Heart left ventricle (tissue), 16 donors: ENCODE measurements around the gene CRIM1. TPM values are rescaled to one million over a fixed set of nuclear protein-coding genes. Genes with fewer than 3 reads are reported as not detected.
A peak's percentile ranks its signal among the peaks of the same experiment; 100 is the strongest.

ENCODE experiments used
- ATAC-seq, 4 donors: fragments of 200-7000 bp; cut with Tn5 transposase; one replicate each; pipeline ENCODE4 v1.9.1; 2020 to 2022; ENCODE audit warnings: moderate library complexity in 4 of 4, mild to moderate bottlenecking in 3 of 4, moderate number of reproducible peaks in 1 of 4
- DNase-seq, 5 donors: peaks; one replicate each; pipeline ENCODE4 v3.0.0-alpha.2; 2020
- H3K27ac ChIP-seq, 12 donors: fragments of 200-600 bp; sonication (generic) in 4 of 12; one replicate each; pipeline versions ENCODE4 v1.5.0 to v1.8.0; 2016 to 2022; ENCODE audit warnings: mild to moderate bottlenecking in 2 of 12
- H3K27me3 ChIP-seq, 9 donors: fragments of 200-600 bp; sonication (generic) in 2 of 9; one replicate each; pipeline versions ENCODE4 v1.5.1 to v1.8.0; 2016 to 2022; ENCODE audit warnings: mild to moderate bottlenecking in 3 of 9
- H3K36me3 ChIP-seq, 9 donors: fragments of 200-600 bp; sonication (generic) in 2 of 9; one replicate each; pipeline versions ENCODE4 v1.5.0 to v1.8.0; 2018 to 2022; ENCODE audit warnings: mild to moderate bottlenecking in 2 of 9
- H3K4me1 ChIP-seq, 12 donors: fragments of 200-600 bp; sonication (generic) in 4 of 12; one replicate each; pipeline versions ENCODE4 v1.5.0 to v1.8.0; 2016 to 2022; ENCODE audit warnings: mild to moderate bottlenecking in 3 of 12
- H3K4me3 ChIP-seq, 12 donors: fragments of 200-600 bp; sonication (generic) in 4 of 12; one replicate each; pipeline versions ENCODE4 v1.5.0 to v1.8.0; 2017 to 2022; ENCODE audit warnings: mild to moderate bottlenecking in 9 of 12, moderate library complexity in 4 of 12
- H3K9me3 ChIP-seq, 12 donors: fragments of 200-600 bp; sonication (generic) in 4 of 12; one replicate each; pipeline versions ENCODE4 v1.5.0 to v1.8.0; 2016 to 2022; ENCODE audit warnings: mild to moderate bottlenecking in 1 of 12
- POLR2A ChIP-seq, 2 donors: fragments of 450-650 bp; IDR thresholded peaks; one replicate each; pipeline ENCODE4 v1.6.1; 2017; ENCODE audit warnings: antibody characterized with exemption in 2 of 2, mild to moderate bottlenecking in 2 of 2, moderate library complexity in 2 of 2
- WGBS, 4 donors: extraction: QIAGEN DNeasy Blood & Tissue Kit in 2 of 4; methylation state at CpG; one replicate each; pipeline versions ENCODE4 v1.1.5 to v1.1.7; 2013 to 2018; 5-methylcytosine and 5-hydroxymethylcytosine counted together
- intact Hi-C, 10 donors: fragments of 100-400 bp; cut with DNase I; formaldehyde crosslinking; loops; one replicate each; pipeline versions ENCODE4 v1.11.1 to v1.14.2; 2022
- polyA plus RNA-seq, 2 donors: library from polyadenylated mRNA; stranded (reverse); fragments of 200-250 nt; gene quantifications; one replicate each; pipeline ENCODE4 v1.2.3, GENCODE V29; 2013
- total RNA-seq, 9 donors: library from RNA; depleted of rRNA in 2 of 9; stranded (reverse); fragments of >200 nt in 2 of 9; fragmentation: NEBNext Ultra II Directional in 3 of 9; extraction: Animal tissue kit (Norgen Biotek cat#: 25700) in 3 of 9; gene quantifications; one replicate each; pipeline versions ENCODE4 v1.1.0 to v1.2.4, GENCODE V29; 2016 to 2023
- TF ChIP-seq, protein P1 (sequence below), 12 donors: fragments of 200-600 bp; sonication (generic) in 4 of 12; IDR thresholded peaks; one replicate each; pipeline versions ENCODE4 v1.5.0 to v1.8.0; 2018 to 2022; ENCODE audit warnings: antibody characterized with exemption in 12 of 12, mild to moderate bottlenecking in 5 of 12
- donor health status: ischemic (EF 13 %, LVEDD 7.1; RV severe dilation, severe dysfunction).
- donor health status: healthy with polysubstance abuse.
- donor health status: DM: no; HTN: yes; CAD: no.
- donor health status: DM: no; HTN: no; CAD: no.
- donor health status: ischemic (EF 25% LVEDD 6.9; RV normal size, moderate dysfunction).
- donor health status: ischemic (EF 25% LVEDD 5.7; RV mildly dilated, moderate dysfunction).
- donor health status: healthy.
- donor health status: DM: yes; HTN: yes; CAD: no.
- donor health status: ischemic (EF 35%, LVEDD 5.7; RV mildly dilated, moderate dysfunction).
- donor health status: nonischemic (EF 11% LVEDD 7.7; RV severe dilation, severe dysfunction).
- donor health status: DM: yes; HTN: yes; CAD: no.
- donor health status: PGD.
- donor health status: ischemic (EF 29% LVEDD 5.4; RV normal size, mild dysfunction).
- donor health status: nonischemic (EF 23%, LVEDD 6.1; RV moderate dilation, normal function).

The CRIM1 gene
- total and polyA plus RNA-seq, 11 donors: 14.7 to 120 (median 81.8) TPM

DNA sequence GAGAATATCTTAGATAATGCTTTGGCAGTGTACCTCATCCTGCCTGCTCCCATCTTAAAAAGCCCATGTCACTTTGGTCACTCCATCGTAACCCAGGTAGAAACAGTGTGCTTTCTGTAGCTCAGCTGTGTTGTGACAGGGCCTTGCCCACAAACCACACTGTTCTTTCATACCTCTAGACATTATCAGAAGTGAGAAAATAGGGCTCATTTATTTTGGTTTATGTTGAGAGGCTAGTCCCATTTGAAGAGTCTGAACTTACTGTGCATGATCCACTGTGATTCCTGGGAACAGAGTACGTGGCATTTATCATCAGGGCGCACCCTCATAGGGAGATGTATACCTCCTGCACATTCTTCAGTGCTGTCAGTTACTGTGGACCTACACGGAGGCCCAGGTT is 172.7 kb downstream of the CRIM1 start:
- Histone ChIP-seq H3K4me1 (peaks cover 0 to 52% (median 19%) of the 10 kb centered on the region in 12 donors), H3K27ac (no peak overlapping the region), H3K27me3 (no peaks in the 10 kb centered on the region), H3K4me3 (no peak overlapping the region), H3K9me3 (no peaks in the 10 kb centered on the region), H3K36me3 (peaks cover 0 to 45% (median 21%) of the 10 kb centered on the region in 9 donors)
- 86 to 94% (median 86%) methylated on average over 4 of the region's 4 CpGs for WGBS, 4 donors
- intact Hi-C loops: loop anchor here in 1 of 10 donors (10.0 kb wide), 1 partner anchor 137 kb away; no protein-coding TSS in a partner anchor
- DNase-seq (no peak), ATAC-seq (no peak)
- TF ChIP-seq POLR2A (IDR thresholded peaks at IDR 0.05): no peak
- TF ChIP-seq, protein P1, sequence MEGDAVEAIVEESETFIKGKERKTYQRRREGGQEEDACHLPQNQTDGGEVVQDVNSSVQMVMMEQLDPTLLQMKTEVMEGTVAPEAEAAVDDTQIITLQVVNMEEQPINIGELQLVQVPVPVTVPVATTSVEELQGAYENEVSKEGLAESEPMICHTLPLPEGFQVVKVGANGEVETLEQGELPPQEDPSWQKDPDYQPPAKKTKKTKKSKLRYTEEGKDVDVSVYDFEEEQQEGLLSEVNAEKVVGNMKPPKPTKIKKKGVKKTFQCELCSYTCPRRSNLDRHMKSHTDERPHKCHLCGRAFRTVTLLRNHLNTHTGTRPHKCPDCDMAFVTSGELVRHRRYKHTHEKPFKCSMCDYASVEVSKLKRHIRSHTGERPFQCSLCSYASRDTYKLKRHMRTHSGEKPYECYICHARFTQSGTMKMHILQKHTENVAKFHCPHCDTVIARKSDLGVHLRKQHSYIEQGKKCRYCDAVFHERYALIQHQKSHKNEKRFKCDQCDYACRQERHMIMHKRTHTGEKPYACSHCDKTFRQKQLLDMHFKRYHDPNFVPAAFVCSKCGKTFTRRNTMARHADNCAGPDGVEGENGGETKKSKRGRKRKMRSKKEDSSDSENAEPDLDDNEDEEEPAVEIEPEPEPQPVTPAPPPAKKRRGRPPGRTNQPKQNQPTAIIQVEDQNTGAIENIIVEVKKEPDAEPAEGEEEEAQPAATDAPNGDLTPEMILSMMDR (IDR thresholded peaks at IDR 0.05): no peak

DNA sequence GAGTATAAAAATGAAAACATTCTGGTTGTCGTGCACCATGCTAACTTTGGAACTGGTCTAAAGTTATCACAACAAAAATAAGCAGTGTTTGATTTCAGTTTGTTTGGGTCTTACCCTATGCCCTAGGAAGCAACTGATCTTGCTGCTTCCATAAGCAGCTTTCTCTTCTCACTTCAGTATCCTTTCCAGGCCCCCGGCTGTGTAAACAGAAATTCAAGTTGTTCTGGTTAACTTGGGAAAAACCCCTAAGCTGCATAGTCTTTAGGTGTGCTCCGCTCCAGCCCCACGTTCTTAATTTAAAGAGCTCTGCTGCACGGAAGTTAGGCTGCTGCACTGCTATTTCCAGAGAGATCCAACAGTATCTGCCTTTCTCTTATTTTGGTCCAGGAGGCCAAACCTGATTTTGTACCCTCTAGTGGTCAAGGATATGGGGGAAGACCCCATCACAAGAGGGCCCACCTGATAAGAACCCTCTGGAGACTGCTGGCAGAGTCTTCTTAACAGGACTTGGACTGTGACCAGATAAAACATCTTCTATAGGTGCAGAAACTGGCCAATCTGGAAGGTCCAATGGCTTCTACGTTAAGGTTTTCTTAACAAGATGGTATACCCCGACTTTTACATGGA is 173.3 kb downstream of the CRIM1 start:
- intact Hi-C loops: loop anchor here in 1 of 10 donors (10.0 kb wide), 1 partner anchor 136 kb away; no protein-coding TSS in a partner anchor
- no peak overlapping the region for H3K27ac ChIP-seq
- H3K9me3 ChIP-seq: no peaks in the 10 kb centered on the region
- H3K4me1 ChIP-seq: peaks cover 0 to 52% (median 19%) of the 10 kb centered on the region in 12 donors
- no peak overlapping the region for H3K4me3 ChIP-seq
- ATAC-seq: no peak
- H3K27me3 ChIP-seq: no peaks in the 10 kb centered on the region
- TF ChIP-seq POLR2A (IDR thresholded peaks at IDR 0.05): no peak
- TF ChIP-seq, protein P1 (IDR thresholded peaks at IDR 0.05): no peak
- DNase-seq: no peak
- peaks cover 0 to 41% (median 15%) of the 10 kb centered on the region in 9 donors for H3K36me3 ChIP-seq
- WGBS, 4 donors: 86 to 91% (median 89%) methylated on average over 7 of the region's 7 CpGs

DNA sequence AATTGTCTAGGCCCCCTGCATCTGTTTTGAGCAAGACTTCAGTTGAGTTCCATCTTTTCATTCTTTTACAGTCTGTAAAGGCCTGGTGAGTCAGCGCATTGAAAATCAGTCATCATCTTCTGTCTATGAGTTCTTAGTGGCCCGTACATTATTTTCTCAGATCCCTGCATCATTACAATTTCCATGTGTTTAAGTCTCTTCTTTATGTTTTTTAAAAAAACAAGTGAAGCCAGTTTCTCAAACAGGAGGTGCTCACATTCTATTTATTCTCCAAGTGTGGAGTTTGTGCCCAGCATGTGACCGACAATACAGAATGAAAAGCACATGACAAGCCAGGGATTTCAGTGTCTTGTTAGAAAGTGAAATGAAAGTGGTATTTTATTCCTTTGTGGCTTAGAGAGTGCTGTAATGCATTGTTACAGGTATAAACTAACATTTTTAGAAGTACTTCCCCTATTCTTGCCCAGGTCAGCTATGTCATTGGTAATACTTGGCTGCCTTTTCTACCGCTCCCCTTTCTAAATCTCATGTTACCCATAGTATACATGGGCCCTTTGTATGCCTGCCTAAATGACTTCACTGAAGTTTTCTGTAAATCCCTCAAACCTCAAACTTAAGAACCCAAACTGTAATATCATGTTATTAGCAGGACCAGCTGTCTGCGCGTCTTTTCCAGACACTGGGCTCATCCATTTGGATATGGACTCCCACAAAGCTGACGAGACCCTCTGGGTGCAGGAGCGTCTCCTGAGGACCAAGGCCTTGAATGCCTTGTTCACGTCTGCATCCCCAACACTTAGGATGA is 174.8 kb downstream of the CRIM1 start:
- H3K27ac ChIP-seq: peak overlapping the region in 9 of 12 donors; percentile 0 to 64 (median 41)

More for the DNA sequence above, 174.8 kb downstream of the CRIM1 start:
- Histone ChIP-seq H3K36me3 (peaks cover 0 to 30% (median 13%) of the 10 kb centered on the region in 9 donors), H3K27me3 (no peaks in the 10 kb centered on the region), H3K4me1 (peaks cover 0 to 47% (median 17%) of the 10 kb centered on the region in 12 donors), H3K4me3 (peak overlapping the region in 1 of 12 donors; percentile 4), H3K9me3 (no peaks in the 10 kb centered on the region)
- DNase-seq (no peak), ATAC-seq (peak in 3 of 4 donors; percentile 4 to 28 (median 11))
- intact Hi-C loops: loop anchor here in 4 of 10 donors (10.0 kb wide), 2 partner anchors 124 to 134 kb away; no protein-coding TSS in a partner anchor
- WGBS, 4 donors: 75 to 81% (median 79%) methylated on average over 9 of the region's 9 CpGs
- TF ChIP-seq, protein P1 (IDR thresholded peaks at IDR 0.05): no peak
- no peak for TF ChIP-seq POLR2A (IDR thresholded peaks at IDR 0.05)
